GM18526 (cell line): ENCODE measurements around the gene YWHAH.

ENCODE experiments used
- POLR2A ChIP-seq: IDR thresholded peaks from 3 replicates; pipeline ENCODE4 v1.6.1; 2011; ENCODE audit not compliant: insufficient read length; ENCODE audit errors: extremely low read depth

The YWHAH gene

DNA sequence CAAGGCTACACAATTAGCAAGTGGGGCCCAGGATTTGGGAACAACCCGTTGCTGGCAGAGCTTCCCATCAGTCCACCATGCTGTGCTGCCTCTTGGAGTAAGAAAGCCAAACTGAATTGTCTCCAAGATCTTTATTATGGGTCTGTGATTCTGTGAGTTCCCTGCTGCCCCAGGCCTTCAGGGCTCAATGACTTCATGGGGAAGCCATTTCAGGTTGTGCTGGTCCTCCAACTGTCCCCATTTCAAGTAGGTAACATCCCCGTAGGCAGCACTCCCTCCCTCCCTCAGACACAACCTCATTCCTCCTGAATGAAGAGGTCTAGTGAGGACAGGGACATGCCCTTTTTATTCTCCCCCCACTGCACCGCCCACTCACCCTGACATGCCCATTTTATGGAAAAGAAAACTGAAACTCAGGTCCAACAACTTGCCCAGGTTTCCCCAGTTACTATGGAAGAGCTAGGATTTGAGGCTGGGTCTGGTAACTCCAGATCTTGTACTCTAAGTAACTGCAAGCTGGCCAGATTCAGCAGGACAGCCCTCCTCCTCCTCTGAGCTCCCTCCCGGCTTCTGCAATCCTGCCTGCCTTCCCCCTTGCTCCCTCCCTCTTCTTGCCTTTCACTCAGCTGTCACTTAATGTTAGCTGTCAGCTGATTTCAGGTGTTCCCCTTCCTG is 8.2 kb upstream of the YWHAH start:
- TF ChIP-seq POLR2A: no peak

DNA sequence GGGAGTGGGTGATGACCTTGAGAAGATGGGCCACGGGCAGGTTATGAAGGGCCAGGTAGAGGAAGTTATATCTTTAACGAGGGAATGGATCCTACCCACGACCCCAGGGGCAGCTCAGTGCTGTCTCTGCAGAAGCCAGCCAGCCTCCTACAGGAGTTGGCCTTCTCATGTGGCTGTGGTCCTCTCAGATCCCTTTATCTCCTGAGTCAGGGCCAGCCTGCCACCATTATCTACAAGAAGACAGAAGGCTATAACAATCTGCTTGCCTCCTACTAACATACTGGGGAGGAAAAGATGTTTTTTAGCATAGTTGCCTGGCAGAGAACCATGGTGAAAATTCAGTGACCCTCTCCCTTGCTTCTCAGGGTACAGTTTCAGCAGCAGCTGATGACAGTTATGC is 7.0 kb upstream of the YWHAH start:
- no peak for TF ChIP-seq POLR2A

DNA sequence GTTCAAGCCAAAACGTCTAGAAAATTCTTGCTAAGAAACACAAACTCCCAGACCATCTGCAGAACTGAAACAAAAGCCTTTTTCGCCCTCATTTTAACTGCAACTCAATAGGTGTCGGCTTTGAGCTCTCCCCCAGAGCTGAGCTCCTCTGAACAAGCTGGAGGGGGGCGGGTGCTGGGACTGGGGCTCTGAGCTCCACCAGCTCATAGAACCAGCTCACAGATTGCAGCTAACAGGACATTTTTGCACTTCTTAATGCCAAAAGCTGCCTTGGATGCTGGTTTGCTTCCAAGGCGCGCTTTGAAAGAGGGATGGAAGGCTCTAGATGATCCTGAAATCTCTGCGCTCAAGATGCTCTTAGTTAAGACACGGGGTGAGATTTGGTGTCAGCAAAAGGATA is 6.0 kb upstream of the YWHAH start:
- TF ChIP-seq POLR2A: no peak

DNA sequence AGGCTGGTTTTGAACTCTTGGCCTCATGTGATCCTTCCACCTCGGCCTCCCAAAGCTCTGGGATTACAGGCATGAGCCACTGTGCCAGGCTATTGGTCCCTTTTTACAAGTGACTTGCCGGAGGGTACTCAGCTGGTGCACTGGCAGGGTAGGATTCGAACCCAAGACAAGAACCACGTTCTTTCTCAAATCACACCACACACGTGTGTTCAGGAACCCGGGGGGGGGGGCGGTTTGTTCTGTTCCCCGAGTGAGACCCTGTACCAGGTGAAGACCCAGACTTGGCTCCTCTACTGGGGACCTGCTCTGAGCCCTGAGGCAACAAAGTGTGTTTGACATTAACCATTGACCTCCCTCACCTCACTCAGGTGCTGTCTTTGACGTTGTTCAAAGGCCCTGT is 3.8 kb upstream of the YWHAH start:
- TF ChIP-seq POLR2A: no peak

DNA sequence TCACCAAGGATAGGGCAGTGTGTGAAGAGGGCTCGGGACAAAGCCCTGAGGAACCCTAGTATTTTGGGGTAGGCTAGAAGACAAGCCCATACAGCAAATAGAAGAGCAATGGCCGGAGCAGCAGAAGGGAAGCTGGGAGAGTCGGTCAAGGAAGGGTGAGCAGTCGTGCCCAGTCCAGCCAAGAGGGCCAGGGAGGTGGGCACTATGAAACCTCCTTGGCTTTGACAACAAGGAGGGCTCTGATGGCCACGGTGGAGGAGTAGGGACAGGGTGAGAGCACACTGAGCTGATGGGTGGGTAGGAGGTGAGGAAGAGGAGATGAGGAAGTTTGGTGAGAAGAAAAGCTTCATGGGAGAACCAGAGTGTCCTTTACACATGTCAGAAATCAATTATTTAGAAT is 2.2 kb upstream of the YWHAH start:
- no peak for TF ChIP-seq POLR2A

DNA sequence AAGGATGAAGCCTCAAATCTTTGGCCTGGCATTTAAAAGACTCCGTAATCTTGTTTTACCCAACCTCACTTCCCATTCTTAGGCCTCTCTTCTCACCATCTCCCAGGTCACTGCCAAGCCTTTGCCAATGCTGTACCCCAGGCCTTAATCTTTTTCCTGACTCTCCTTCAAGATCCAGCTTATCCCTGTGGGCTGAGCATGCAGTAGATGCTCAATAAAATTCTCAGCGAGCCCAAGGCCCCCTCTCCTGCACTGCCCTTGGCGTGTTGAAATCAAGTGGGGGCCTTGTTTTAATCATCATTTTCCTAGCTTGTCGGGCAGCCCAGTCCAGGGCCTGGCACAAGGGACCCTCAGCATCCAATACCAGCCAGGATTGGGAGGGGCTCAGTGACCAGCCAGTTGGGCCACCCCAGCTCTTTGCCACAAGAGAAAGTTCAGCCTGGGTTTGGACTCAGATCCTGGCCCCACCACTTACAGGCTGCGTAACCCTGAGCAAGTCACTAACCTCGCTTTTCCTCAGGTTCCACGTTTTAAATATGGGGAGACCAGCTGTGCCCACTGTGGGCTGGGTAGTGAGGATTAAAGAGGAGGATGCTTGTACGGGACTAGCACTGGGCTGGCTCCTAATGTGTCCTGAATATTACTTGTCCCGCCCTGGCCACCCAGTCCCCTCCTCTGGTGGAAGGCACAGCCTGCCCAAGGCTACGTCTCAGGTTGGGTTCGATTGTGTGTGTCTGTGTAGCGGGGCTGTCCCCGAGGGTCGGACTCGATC is 943 bp upstream of the YWHAH start:
- TF ChIP-seq POLR2A: peak; percentile 37

DNA sequence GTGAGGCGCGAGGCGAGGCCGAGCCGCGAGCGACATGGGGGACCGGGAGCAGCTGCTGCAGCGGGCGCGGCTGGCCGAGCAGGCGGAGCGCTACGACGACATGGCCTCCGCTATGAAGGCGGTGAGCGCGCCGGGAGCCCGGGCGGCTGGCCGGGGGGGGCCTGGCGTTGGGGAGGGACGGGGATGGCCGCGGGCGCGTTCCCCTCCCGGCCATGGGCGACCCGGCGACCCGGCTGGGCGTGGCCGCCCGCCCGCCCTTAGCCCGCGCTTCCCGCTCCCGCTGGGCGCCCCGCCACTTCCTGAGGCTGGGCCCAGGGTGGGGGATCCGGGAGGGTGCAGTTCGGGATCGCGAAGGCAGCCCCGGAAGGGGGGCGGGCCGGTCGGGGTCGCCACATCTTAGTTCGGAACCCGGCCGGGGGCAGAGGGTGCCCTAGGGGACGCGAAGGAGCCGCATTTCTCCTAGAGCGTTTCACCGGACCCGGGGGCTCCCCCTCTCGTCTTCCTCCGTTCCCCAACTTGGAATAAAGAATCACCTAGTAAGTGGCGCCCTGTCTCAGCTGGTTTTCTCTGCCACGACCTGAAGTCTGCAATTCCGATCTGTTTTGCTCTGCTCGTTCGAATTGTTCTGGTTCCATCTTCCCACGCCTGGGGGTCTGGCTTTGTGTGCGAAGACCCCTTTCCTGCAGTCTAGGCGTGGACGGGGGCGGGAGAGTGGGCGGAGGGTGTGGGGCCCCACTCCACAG is 536 bp downstream of the YWHAH start:
- TF ChIP-seq POLR2A: no peak

DNA sequence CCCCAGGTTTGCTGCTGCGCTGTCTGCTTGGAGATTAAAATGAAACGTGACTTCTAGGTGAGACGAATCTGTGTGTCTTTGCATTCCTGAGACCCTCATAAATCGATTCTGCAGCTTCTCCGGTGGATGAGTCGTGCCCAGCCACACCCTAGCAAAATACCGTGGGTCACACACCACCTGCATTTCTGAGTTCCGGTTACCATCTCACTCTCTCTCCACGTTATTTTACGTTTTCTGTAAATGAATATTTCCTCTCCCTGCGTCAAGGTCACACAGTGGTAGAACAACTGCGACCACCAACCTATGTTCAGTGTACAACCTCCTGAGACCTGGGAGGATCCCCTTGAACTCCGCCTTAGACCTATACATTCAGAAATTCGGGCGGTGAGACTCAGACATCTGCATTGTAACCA is 1.1 kb downstream of the YWHAH start:
- no peak for TF ChIP-seq POLR2A

DNA sequence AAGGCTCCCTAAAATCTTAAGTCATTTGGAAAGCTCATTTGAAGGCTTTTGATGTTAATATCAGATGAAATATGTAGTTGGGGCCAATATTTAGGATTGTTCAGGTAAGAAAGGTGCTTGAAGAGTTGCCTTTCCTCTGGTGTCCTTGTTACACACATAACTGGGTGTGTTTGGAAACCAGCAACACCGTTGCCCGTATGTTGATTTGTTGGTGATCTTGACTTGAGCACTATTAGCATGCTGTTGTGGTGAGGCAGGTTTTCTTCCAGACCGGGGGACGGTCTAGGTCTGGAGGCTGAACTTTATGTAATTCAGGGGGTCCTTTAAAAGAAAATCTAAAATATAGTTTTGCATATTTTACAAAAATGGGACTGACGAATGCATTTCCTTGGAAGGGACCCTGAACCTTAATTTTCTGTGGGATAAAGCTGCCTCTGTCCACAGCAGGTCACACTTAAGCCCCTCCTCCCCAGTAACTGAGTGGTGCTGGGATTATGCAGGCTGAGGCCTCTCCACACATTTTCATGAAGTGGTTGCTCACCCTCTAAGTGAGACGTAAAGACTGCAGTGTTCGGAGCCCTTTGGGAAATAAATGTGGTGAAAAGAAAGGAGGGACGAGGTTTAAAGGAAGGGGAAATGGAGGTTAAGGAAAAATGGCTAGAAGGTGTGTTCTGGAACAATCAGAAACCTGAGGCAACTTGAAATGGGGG is 1.8 kb downstream of the YWHAH start:
- no peak for TF ChIP-seq POLR2A

DNA sequence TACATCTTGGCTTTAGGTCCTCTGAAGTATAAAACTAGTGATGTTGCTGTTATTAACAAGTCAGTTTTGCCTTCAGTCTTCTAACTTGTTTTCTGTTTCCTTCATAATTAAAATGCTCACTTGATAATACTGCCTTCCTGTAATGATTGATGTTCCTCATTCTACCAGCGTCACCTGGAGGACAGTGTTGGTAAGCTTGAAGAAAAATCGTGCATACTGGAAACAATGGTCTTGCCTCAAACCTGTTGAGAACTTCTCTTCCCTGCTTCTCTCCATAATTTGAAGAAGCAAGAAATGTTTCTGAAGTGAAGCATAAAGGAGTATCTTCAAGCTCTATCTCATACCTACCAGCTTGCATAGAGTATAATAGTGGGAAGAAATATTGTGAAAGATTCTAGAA is 3.0 kb downstream of the YWHAH start:
- no peak for TF ChIP-seq POLR2A

DNA sequence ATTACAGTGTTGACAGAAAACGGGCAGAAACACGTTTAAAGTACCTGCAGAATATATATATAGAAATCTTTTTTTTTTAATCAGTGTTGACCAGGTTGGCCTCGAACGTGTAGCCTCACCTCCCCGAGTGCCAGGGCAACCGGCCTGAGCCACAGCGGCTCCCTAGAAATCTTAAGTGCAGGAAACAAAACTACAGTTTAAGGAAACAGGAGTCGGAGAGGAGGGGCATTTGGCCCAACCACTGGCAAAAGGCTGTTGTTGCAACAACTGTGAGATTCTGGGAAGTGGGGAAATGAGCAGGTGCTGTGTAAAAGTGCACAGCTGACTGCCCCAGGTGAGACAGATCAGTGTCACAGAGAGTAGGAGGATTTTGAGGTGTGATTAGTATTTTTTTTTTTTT is 3.7 kb downstream of the YWHAH start:
- no peak for TF ChIP-seq POLR2A

DNA sequence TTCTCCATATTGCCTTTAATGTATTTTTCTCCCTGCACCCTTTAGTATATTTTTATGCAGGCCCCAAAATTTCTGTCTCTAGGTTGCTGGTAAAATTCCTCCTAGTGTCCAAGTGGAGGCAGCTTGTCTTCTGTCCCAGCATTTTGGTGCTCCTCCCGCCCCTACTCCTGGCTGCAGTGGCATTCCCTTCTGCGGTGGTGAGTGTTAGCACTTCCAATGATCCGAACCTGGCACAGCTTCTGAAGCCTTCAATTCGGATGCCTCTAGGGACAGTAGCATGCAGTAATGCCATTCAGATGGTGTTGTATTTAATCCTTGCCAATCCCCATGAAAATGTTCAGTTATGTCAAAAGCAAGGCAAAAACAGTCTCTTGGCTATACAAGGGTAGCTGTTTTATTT is 5.9 kb downstream of the YWHAH start:
- TF ChIP-seq POLR2A: no peak

DNA sequence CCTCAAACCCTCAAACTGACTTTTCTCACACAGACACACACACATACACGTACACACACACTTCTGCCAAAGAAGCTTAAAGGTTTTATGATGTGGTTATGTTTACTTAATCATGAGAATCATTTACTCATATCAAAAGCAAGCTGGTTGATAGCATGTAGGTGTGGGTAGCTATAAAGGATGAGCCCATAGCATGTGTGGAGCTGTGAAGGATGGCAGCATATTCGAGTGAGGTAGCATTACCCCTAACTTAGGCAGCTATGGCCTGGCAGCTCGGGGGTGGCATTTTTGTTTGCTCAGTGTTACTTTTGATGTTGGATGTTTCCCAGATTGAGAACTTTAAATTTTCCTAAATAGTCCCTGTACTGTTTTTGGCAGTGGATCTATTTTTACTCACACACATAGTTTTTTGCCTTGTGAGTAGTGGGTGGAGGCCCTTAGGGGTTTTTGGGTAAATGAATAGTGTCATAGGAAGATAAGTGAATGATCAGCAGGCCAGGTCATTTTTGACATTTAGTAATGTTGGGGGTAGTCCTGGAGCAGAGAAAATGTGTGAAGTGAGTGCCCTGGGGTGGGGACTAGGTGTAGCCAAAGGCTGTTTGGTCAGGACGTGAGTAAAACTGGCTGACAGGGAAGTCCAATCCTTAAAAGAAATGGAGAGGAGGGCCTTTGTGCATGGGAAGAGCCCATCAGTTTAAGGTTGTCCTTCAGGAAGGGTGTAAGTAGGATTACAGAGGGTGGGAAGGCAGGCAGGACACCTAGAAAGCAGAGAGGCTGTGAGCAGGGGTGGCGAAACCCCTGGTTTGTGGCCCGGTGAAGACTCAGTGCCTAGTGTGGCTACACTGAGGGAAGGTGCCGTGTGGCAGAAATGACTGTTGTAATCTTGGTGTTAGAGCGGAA is 7.1 kb downstream of the YWHAH start:
- no peak for TF ChIP-seq POLR2A

DNA sequence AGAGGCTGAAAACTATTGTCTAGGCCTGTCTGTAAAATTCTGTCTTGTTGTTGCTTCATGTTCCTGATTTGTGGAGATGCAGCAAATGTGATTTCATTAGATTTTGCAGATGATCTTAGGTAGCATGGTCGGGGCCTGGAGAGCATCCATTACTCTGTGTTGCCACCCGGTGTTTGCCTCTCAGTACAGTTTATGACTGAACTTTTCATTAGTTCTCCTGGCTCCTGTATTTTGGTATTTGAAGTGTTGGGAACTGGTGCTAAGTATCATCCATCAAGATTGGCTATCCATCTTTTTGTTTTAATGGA is 7.7 kb downstream of the YWHAH start:
- TF ChIP-seq POLR2A: no peak

DNA sequence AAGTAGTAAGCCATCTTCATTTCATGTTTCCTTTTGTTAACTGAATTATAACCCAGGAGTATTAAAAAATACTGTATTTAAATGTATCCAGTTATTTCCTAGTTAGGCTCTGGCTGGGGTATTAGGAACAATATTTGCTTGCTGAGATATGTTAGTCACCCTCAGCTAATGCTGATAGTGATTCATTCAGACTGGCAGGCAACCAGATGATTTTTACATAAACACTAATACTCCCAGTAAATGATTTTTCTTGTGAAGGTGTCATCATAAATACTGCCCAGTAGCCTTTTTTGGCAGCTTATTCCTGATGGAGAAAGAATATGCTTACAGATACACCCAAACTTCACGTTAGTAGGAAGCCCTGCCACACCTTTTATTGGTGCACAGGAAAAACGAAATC is 8.1 kb downstream of the YWHAH start:
- TF ChIP-seq POLR2A: no peak
